ENCODE results near the gene SLC17A7. TPM values are rescaled to one million over a fixed set of nuclear protein-coding genes. Genes with fewer than 3 reads are reported as not detected.
"Not testable (repeated sequence)": the region's sequence is repeated elsewhere in the genome, so short reads cannot be mapped to it uniquely, and the experiment has no call there.

The SLC17A7 gene
- total and polyA plus RNA-seq, 2 of the 13 experiments (the other 11 are each of a cell fraction or from before 2014, with no cell fraction given): 0.32 TPM; not detected in 1

- Histone ChIP-seq H3K9ac (ENCODE audit: insufficient read depth, low read depth, low read length) (peak overlapping the region; percentile 63), H3K4me1 (ENCODE audit: insufficient read depth, low read length) (peaks cover 34% of the 10 kb centered on the region), H2AFZ (ENCODE audit: low read length) (peak overlapping the region; percentile 84), H3K4me2 (ENCODE audit: low read depth, low read length) (peak overlapping the region; percentile 99), H3K4me3 (replicated peaks in 1 of 3; ENCODE audit: insufficient read depth in 1 of 3, low read depth in 2 of 3, low read length in 3 of 3) (peak overlapping the region; percentile 78 to 99 (median 78))
- H3K9me3 ChIP-seq (ENCODE audit: low read length); in situ Hi-C loops (cut with HindIII; ENCODE audit: extremely low pct_ligation_motif_present, low pct_unique_long_range_greater_than_20kb); H3K27me3 ChIP-seq (ENCODE audit: control insufficient read depth in 1 of 2, insufficient read depth in 2 of 2, low read length in 2 of 2); H4K20me1 ChIP-seq (ENCODE audit: insufficient read depth, low read length); H3K79me2 ChIP-seq (ENCODE audit: insufficient read depth, low read length); BruUV-seq (replicated peaks); intact Hi-C loops (cut with micrococcal nuclease; ENCODE audit: unreplicated experiment); H3K27ac ChIP-seq (ENCODE audit: extremely low read length, insufficient read depth, low read length); ATAC-seq; H3K36me3 ChIP-seq (replicated peaks in 1 of 2; ENCODE audit: control insufficient read depth in 1 of 2, insufficient read depth in 2 of 2, low read length in 2 of 2); DNase-seq (ENCODE audit: low spot score); FAIRE-seq: not testable (repeated sequence)
- 0 out of 2 replicates have a peak, but pooled peaks have one; percentile 21 for TF ChIP-seq ZNF547 (CRISPR knock-in tag; IDR thresholded peaks at IDR 0.05)
- peak; percentile 81 for TF ChIP-seq ZNF121 (CRISPR knock-in tag; IDR thresholded peaks at IDR 0.05)
- 0 out of 2 replicates have a peak, but pooled peaks have one; percentile 12 for TF ChIP-seq ZNF605 (CRISPR knock-in tag; IDR thresholded peaks at IDR 0.05)
- WGBS (ENCODE audit: low lambda C conversion rate): 39% methylated on average over 2 of the region's 9 CpGs
- ChIA-PET POLR2A (interaction anchor here (1.4 to 2.2 kb wide), 3 partner anchors 20 to 22 kb away, joined by 7 to 12 read pairs (median 8); partner anchors contain the start of genes ALDH16A1 and PIH1D1), CTCF (ENCODE audit: low intra/inter-chr PET ratio, low total read pairs) (interaction anchor here (1.7 to 2.1 kb wide), 2 partner anchors 73 to 97 kb away, joined by 9 to 12 read pairs; no protein-coding TSS in a partner anchor)
These were observed 32.2 kb upstream of the SLC17A7 start for GRCh38 chr19:49473501-49473867.

GRCh38 chr19:49472936-49473335 is 31.6 kb upstream of the SLC17A7 start:
- peaks cover 0 to 6% of the 10 kb centered on the region in 2 experiments; a peak in 1 of 5 replicates for H3K36me3 ChIP-seq (replicated peaks in 1 of 2; ENCODE audit: control insufficient read depth in 1 of 2, insufficient read depth in 2 of 2, low read length in 2 of 2)
- H3K4me2 ChIP-seq (ENCODE audit: low read depth, low read length): no peak overlapping the region
- H3K79me2 ChIP-seq (ENCODE audit: insufficient read depth, low read length): no peaks in the 10 kb centered on the region
- H3K27ac ChIP-seq (ENCODE audit: extremely low read length, insufficient read depth, low read length): no peak overlapping the region
- ATAC-seq: no peak
- H3K9ac ChIP-seq (ENCODE audit: insufficient read depth, low read depth, low read length): no peak overlapping the region
- TF ChIP-seq ZNF441 (CRISPR knock-in tag; IDR thresholded peaks at IDR 0.05; ENCODE audit: borderline replicate concordance): no peak
- TF ChIP-seq ZNF704 (CRISPR knock-in tag; IDR thresholded peaks at IDR 0.05; ENCODE audit: borderline replicate concordance): no peak
- peak; percentile 72; the same call in 1 of the 2 replicates for TF ChIP-seq ZNF12 (CRISPR knock-in tag; IDR thresholded peaks at IDR 0.05)
- TF ChIP-seq ZBTB1 (CRISPR knock-in tag; IDR thresholded peaks at IDR 0.05; ENCODE audit: borderline replicate concordance): no peak
- peaks cover 34% of the 10 kb centered on the region for H3K4me1 ChIP-seq (ENCODE audit: insufficient read depth, low read length)
- no TSS peak for BruUV-seq (replicated peaks)
- in situ Hi-C loops (cut with HindIII; ENCODE audit: extremely low pct_ligation_motif_present, low pct_unique_long_range_greater_than_20kb) (no loop called here), intact Hi-C loops (cut with micrococcal nuclease; ENCODE audit: unreplicated experiment) (no loop called here)
- no peaks in the 10 kb centered on the region for H4K20me1 ChIP-seq (ENCODE audit: insufficient read depth, low read length)
- H3K9me3 ChIP-seq (ENCODE audit: low read length): no peaks in the 10 kb centered on the region
- no peak overlapping the region for H2AFZ ChIP-seq (ENCODE audit: low read length)
- H3K27me3 ChIP-seq (ENCODE audit: control insufficient read depth in 1 of 2, insufficient read depth in 2 of 2, low read length in 2 of 2): no peaks in the 10 kb centered on the region; a peak in 1 of 5 replicates
- POLR2A ChIA-PET: interaction anchor here (1.4 to 2.2 kb wide), 3 partner anchors 19 to 23 kb away, joined by 7 to 12 read pairs (median 8); partner anchors contain the start of genes ALDH16A1 and PIH1D1
- no peak for FAIRE-seq
- CTCF ChIA-PET (ENCODE audit: low intra/inter-chr PET ratio, low total read pairs): interaction anchor here (1.7 to 2.1 kb wide), 2 partner anchors 74 to 97 kb away, joined by 9 to 12 read pairs; no protein-coding TSS in a partner anchor
- WGBS (ENCODE audit: low lambda C conversion rate): 92% methylated on average over 9 of the region's 9 CpGs
- no peak for DNase-seq (ENCODE audit: low spot score)
- no peak overlapping the region for H3K4me3 ChIP-seq (replicated peaks in 1 of 3; ENCODE audit: insufficient read depth in 1 of 3, low read depth in 2 of 3, low read length in 3 of 3)
